Fibroblast of villous mesenchyme (primary cell): Measurements from ENCODE around the gene DOCK2. TPM values are rescaled to one million over a fixed set of nuclear protein-coding genes. Genes with fewer than 3 reads are reported as not detected.

Experiments used
- DNase-seq: peaks from one replicate; pipeline ENCODE4 v3.0.0-alpha.2; 2010; ENCODE audit warnings: low read depth
- H3K4me3 ChIP-seq: 2 replicates; pipeline ENCODE4 v1.5.1; 2011; ENCODE audit warnings: low read depth, mild to moderate bottlenecking, low read length
- total RNA-seq: library from RNA; depleted of rRNA; stranded (reverse); fragments of >200 nt; gene quantifications from 2 replicates; pipeline ENCODE4 v1.2.3, GENCODE V29; 2012
- TF ChIP-seq, protein P1 (sequence below): IDR thresholded peaks from 2 replicates; pipeline ENCODE4 v1.5.1; 2012; ENCODE audit warnings: low read depth, mild to moderate bottlenecking, low read length; ENCODE audit not compliant: insufficient read depth

Gene DOCK2
- total RNA-seq, 1 donor, result 7.3 TPM

DNA sequence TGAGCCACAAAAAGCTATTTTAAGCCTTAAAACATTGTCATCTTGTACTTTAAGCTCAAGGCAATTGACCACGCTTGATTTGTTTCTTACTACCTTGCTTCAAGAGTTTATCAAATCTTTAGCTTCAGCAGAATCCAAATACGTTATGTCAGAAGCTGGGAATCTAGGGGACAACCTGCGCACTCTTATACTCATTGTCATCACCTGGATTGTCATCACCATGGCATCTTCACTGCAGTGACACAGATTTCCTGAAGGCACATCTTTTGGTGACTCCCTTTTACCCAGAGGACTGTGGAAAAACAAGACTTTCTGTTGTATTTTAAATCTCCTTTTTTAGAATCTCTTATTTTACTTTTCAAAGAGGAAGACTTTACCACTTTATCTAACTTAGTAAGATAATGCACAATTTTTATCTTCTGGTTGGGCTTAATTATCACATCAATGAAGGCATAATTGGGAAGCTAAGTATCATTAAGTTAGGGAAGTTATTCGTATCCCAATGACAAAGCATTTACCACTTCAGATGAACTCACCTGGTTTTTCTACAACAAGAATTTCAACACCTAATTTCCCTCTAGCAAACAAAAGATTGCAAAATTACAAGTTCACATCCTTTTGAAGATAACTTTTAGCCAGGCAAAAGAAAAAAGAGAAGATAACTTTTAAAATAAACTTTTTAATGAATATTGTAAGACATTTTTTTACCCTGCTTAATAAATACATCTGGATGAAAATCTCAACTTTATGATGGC lies 162.0 kb downstream of the DOCK2 start:
- TF ChIP-seq, protein P1, sequence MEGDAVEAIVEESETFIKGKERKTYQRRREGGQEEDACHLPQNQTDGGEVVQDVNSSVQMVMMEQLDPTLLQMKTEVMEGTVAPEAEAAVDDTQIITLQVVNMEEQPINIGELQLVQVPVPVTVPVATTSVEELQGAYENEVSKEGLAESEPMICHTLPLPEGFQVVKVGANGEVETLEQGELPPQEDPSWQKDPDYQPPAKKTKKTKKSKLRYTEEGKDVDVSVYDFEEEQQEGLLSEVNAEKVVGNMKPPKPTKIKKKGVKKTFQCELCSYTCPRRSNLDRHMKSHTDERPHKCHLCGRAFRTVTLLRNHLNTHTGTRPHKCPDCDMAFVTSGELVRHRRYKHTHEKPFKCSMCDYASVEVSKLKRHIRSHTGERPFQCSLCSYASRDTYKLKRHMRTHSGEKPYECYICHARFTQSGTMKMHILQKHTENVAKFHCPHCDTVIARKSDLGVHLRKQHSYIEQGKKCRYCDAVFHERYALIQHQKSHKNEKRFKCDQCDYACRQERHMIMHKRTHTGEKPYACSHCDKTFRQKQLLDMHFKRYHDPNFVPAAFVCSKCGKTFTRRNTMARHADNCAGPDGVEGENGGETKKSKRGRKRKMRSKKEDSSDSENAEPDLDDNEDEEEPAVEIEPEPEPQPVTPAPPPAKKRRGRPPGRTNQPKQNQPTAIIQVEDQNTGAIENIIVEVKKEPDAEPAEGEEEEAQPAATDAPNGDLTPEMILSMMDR, result no peak
- no peak overlapping the region for H3K4me3 ChIP-seq
- no peak for DNase-seq

DNA sequence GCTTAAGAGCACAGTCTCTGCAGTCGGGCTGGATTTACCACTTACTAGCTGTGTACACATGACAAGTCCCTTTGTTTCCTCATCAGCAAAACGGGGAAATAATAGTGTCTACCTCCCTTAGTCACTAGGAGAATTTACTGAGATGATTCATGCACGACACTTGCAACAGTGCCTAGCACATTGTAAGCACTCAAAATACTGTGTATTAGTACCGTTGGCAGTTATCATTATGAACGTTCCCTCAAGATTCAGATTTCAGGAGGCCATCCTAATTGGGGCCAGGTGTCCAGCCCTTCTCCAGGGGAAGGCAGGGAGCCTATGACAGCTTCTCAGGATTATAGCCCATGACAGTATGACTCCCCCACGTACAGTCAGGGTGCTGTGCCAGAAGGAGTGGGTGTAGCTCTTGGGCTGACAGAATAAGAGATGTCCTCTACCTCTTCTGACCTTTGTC lies 164.3 kb downstream of the DOCK2 start:
- DNase-seq, result peak; percentile 55
- TF ChIP-seq, protein P1, result no peak
- H3K4me3 ChIP-seq, result no peak overlapping the region

DNA sequence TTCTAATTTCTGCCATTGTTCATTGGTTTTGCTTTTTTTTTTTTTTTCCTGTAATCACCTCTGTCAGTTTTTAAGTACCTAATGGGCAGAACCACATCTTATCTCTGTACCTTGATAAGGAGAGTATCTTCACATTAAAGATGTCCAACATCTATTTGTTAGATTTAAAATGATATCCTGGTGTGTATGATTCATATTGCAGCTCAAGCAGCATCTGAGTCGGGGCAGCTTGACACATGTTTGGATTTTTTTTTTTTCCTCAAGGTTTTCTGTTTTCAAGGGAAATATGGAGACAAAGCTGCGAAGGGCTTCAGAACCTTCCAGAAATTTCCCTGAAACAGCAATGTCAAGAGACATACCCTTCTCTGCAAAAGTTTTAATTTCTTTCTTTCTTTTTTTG lies 164.7 kb downstream of the DOCK2 start:
- H3K4me3 ChIP-seq, result no peak overlapping the region

DNA sequence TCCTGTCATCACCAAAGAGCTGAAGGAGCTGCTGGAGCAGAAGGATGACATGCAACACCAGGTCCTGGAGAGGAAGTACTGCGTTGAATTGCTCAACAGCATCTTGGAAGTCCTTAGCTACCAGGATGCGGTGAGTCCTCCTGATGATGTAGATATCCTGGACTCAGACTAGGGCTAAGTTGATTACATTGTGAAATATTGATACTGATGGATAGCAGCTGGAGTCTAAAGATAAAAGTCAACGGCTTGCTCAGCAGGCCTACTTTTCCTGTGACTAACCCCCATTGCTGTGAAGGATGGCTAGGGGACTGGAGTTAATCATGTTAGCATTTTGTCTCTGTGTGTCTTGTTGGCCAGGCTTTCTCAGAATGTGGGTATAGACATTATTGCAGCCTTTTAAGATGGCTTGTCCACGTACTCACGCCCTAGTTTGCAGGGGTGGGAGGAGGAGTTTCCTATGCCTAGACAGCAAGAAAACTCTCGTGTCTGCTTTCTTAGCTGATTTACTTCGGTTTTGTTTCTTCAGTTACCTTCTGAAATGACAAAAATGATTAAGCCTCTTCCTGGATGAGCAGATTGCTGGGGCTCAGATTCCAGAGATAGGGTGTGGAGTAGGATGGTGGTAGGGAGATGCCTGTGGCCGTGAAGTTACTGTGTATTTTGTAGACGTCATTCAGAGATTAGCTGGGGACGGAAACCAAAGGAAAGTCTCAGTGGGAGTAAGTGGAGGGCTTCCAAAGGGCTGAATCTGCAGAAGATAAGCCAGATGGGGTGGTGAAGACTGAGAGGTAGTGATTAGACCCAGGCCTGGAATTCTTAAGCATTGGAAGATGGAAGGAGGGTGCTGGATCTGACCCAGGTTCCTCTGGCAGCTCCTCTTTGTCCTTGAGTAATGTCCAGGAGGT lies 166.3 kb downstream of the DOCK2 start:
- H3K4me3 ChIP-seq, result peak overlapping the region; percentile 7
- peak; percentile 99 for DNase-seq
- TF ChIP-seq, protein P1, result no peak

More for the DNA sequence above, 164.7 kb downstream of the DOCK2 start:
- DNase-seq, result no peak
- TF ChIP-seq, protein P1, result no peak

DNA sequence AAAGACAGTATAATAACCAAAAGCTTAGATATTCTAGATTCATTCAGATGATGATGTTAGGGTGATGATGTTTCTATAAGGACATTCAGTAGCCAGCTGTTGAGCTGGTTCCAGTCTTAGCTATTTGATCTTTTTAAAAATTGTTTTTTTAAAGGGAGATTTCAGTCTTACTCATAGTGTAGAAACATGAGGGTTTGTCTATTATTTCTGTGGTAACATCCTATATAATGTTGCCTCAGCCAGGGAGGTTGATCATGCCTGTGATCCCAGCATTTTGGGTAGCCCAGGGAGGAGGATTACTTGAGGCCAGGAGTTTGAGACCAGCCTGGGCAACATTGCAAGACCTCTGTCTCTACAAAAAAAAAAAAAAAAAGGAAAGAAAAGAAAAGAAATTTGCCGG lies 167.8 kb downstream of the DOCK2 start:
- DNase-seq, result no peak

DNA sequence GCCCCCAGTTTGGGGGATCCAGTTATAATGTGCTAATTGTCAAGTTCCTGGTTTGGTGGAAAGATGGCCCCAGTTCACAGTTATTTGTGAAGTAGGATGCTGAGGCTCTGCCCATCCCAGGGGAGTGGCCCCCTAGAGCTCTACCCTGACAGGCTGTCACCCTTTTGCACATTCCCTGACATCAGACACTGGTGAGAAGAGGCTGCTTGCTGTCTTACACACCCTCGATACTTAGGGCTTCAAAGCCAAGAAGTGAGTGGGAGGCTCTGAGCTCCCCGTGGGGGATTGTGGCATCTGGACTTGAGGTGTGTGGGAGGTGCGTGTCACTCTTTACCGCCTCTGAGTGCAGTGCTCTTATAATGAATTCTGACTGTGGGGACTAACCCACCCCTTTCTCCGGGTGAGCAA lies 168.5 kb downstream of the DOCK2 start:
- DNase-seq, result no peak
- TF ChIP-seq, protein P1, result no peak
- no peak overlapping the region for H3K4me3 ChIP-seq

More for the DNA sequence above, 167.8 kb downstream of the DOCK2 start:
- TF ChIP-seq, protein P1, result no peak
- H3K4me3 ChIP-seq, result no peak overlapping the region
